RCC 7860 (cell line): ENCODE results near the gene AHI1.
"Not testable (repeated sequence)": the region's sequence is repeated elsewhere in the genome, so short reads cannot be mapped to it uniquely, and the experiment has no call there.

ENCODE experiments used
- DNase-seq: peaks from one replicate; pipeline ENCODE4 v3.0.0-alpha.2; 2015; ENCODE audit warnings: low spot score
- FAIRE-seq: peaks from 2 replicates; lab custom pipeline; 2012; peaks lifted over from hg19 to GRCh38; lab: Jason Lieb, UNC

The AHI1 gene

DNA sequence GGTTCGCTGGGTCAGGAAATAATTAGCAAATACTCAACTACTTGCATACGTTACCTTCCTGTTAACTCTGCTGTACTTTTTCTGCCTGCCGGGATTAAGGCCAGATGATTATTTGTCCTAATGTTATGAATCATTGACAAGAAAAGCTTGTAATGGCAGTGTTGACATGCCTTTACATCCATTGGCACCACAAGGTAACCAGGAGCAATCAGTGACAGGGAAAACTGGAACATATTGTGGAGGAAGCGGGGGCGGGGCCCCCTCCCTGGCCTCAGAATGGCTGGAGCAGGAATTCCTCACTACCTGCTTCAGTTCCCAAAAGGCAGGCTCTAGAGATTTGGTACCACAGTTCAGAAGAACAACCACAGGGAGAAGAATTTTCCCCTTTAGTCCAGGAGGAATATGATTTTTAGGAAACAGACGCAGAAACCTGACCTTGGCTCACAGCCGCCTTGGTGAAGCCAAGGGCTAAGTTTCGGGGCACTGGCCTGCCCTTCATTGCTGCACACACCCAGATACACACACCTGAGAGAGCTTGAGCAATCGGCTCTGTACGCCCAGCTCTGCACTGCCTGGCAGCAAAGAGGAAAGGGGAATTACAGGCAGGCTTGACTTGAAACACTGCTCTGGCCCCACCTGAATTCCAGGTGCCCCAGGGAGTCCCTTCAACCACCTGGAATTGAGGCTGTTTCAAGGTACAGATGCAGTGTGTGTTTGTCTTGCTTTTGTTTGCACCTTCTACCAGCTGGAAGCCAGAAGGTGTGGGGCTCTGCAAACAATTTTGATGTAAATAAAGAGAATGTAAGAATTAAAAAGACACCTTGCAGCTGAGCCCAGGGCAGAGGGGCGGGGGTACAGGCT is 226.6 kb downstream of the AHI1 start:
- FAIRE-seq: no peak

DNA sequence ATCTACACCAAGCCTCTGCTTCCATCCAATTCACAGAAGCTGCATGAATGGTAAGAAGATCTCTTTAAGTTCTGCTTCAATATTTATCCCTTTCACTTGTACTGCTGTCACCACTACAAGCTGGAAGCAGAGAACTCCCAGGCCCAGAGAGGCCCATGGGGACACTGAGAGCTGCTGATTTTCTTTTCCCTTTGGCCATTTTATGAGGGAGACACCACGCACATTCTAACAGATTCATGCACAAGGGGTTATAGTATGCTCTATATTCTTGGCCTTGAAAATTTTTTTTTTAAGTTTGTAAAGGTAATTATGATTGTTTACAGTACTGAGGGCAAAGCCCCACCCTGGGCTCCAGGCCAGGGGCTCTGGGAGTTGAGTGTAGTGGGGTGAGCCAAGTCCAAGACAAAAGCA is 228.1 kb downstream of the AHI1 start:
- DNase-seq: no peak
- no peak for FAIRE-seq

More for the DNA sequence above, 226.6 kb downstream of the AHI1 start:
- no peak for DNase-seq

GRCh38 chr6:135268740-135269139 is 228.8 kb downstream of the AHI1 start:
- no peak for DNase-seq
- FAIRE-seq: no peak

DNA sequence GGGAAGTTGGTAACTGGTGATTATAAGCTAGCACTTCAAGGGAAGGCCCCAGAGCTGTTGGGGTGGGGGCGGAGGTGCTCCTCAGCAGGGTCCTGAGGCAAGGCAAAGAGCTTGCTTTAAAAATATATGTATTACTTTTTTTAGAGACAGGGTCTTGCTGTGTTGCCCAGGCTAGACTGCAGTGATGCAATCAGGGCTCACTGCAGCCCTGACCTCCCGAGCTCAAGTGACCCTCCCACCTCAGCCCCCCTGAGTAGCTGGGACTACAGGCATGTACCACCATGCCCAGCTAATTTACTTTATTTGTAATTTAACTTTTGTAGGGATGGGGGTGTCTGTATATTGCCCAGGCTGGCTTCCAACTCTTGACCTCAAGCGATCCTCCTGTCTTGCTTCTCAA is 229.3 kb downstream of the AHI1 start:
- DNase-seq: no peak
- FAIRE-seq: no peak

- DNase-seq: no peak
Observed at GRCh38 chr6:135267085-135267484, 230.5 kb downstream of the AHI1 start.

GRCh38 chr6:135266675-135267074 is 230.9 kb downstream of the AHI1 start:
- DNase-seq: no peak
- no peak for FAIRE-seq

More at GRCh38 chr6:135267085-135267484, 230.5 kb downstream of the AHI1 start:
- FAIRE-seq: no peak

DNA sequence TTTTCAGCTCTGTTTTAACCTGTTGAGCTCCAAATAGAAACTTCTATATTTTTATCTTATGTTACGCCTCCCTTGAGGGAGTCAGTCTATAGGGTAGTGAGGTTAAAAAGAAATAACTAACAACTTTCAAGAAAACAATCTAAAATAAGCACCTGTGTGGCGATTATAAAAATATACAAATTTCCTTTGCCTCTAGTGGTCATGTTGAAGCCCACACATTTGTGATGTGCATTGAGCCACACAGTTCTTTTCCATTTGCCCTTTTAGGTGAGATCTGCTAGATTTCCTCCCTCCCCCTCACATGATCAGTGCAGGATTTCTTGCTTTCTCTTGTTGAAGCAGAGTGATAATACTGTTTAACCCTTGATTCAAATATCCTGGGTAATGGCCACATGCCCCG is 232.3 kb downstream of the AHI1 start:
- DNase-seq (no peak), FAIRE-seq (no peak)

DNA sequence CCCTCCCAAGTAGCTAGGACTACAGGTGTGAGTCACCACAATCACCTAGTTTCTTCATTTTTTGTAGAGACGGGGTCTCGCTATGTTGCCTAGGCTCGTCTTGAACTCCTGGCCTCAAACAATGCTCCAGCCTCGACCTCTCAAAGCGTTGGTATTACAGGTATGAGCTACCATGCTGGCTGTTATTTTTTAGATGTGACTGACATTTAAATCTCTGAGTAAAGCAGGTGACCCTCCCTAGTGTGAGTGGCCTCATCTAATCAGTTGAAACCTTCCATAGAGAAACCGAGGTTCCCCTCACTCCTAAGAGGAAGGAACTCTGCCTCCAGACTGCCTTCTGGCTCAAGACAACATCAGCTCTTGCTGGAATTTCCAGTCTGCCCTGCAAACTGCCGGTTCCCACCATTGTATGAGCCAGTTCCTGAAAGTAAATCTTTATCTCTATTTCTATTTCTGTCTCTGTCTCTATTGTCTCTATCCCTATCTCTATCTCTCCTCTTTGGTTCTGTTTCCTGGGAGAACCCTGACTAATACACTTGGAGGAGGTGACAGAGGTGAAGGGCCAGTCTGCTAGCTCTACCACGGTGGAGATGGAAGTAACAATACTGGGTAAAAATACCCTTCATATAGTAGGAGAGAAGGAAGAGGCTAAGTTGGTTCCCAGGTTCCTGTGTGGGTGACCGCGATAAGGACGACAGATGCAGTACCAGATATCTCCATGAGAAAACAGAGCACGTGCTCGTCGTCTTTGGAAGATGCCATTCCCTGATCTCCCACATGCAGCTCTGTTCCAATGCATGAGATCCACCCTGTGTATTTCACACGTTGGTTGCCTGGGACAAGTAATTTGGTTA is 235.4 kb downstream of the AHI1 start:
- DNase-seq (no peak), FAIRE-seq (no peak)

- FAIRE-seq (no peak), DNase-seq (no peak)
Observed at GRCh38 chr6:135260612-135261011, 236.9 kb downstream of the AHI1 start.

- FAIRE-seq (no peak), DNase-seq (no peak)
Observed at GRCh38 chr6:135258970-135259369, 238.6 kb downstream of the AHI1 start.

- FAIRE-seq (no peak), DNase-seq (no peak)
Observed at GRCh38 chr6:135257631-135258405, 239.7 kb downstream of the AHI1 start.

GRCh38 chr6:135256866-135257265 is 240.7 kb downstream of the AHI1 start:
- DNase-seq (no peak), FAIRE-seq (no peak)

DNA sequence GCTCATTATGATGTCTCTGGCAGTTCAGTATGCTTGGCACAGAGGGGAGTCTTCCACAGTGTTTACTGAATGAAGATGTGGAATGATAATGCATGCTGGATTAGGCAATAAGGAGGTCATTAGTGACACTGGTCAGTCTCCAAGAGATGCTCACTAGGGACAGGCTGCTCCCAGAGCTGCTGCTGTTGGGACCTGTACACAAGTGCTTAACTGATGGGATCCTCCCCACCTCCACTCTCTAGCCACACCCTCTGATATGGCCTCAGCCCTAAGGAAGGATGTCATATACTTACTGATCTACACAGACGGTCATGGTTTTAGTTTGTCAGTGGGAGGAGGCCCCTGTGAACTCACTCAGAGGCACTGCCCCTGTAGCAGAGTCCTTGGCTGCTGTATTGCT is 243.1 kb downstream of the AHI1 start:
- no peak for DNase-seq
- no peak for FAIRE-seq

DNA sequence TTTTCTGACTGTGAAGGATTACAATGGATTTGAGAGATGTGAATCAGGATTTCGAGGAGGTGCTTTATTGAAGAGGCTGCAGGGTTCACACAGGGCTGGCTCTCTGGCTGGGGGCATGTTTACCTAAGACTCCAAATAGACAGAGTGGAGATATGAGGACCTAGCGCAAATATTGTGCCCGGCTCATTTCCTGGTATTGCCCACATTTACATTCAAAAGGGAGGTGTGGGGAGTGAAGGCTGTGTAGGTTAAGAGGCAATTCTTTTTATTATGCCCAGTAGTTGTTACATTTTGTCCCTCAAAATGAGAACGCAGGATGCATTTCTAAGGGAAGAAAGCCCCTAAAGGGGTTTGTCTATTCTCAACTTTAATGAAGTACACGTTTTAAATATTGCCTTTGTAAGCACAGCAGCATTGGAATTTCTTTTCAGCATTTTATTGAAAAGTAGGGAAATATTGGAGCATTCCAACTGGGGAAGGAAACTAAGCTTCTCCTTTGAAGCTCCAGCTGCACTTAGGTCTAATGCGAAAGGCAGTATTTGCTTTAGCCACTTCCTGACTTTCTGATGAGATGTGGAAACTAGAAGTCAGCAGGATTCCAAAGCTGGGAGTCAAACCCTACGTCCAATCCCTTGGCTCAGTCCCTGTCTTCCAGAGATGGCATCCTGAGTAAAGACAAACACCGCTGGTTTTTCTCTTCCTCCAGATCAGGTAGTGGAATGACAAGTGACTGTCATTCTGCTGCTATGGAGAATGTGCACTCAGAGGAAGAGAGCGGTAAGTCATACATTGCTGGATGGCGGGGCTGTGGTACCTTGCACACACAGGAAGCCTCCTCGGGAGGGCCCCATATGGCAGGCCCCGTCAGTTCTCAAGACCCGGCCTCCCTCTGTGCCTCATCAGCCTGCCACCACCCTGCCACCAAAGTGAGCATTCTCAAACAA is 245.8 kb downstream of the AHI1 start:
- FAIRE-seq (no peak), DNase-seq (no peak)

- DNase-seq (no peak), FAIRE-seq (no peak)
Observed at GRCh38 chr6:135250751-135251497, 246.6 kb downstream of the AHI1 start.

- FAIRE-seq (no peak), DNase-seq (no peak)
Observed at GRCh38 chr6:135250234-135250633, 247.3 kb downstream of the AHI1 start.

DNA sequence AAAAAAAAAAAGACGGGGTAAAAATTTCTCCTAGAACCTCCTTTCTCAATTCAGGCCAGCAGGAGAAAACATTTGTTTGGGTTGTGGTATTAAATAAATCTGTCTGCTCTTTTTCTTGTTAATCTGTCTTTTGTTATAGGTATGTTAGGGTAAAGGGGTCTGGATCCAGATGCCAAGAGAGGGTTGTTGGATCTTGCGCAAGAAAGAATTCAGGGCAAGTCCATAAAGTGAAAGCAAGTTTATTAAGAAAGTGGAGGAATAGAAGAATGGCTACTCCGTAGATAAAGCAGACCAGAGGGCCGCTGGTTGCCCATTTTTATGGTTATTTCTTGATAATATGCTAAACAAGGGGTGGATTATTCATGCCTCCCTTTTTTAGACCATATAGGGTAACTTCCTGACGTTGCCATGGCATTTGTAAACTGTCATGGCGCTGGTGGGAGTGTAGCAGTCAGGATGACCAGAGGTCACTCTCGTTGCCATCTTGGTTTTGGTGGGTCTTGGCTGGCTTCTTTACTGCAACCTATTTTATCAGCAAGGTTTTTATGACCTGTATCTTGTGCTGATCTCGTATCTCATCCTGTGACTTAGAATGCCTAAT is 251.0 kb downstream of the AHI1 start:
- not testable (repeated sequence) for DNase-seq, FAIRE-seq

DNA sequence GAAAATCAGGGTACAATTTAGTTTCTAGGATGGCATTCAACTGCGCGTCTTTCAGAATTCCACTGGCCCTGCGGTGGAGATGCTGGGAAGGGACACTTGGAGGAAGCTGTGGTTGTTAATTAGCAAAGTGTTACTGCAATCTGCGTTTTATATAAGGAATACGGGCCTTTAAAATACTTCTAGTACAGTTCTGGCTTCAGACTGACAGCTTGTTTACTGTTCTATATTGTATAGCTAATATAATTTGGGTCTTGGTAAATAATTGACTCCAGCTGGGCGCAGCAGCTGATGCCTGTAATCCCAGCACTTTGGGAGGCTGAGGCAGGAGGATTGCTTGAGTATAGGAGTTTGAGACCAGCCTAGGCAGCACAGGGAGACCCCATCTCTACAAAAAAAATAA is 252.7 kb downstream of the AHI1 start:
- DNase-seq (no peak), FAIRE-seq (no peak)
